Mammary epithelial cell (primary cell): ENCODE measurements around the gene MXRA8.

Experiments
- CTCF ChIP-seq, 2 donors: IDR thresholded peaks in 1 of 2; conservative IDR thresholded peaks in 1 of 2; 2 replicates each; pipeline ENCODE4 v1.5.1; 2011 to 2012; ENCODE audit warnings: inconsistent platforms in 2 of 2, low read length in 2 of 2, mild to moderate bottlenecking in 2 of 2, control low read depth in 1 of 2, low read depth in 1 of 2; ENCODE audit not compliant: insufficient read depth in 1 of 2; ENCODE audit errors: extremely low read depth in 1 of 2
- EZH2 ChIP-seq: IDR thresholded peaks from 2 replicates; pipeline ENCODE4 v1.6.1; 2012; ENCODE audit warnings: low read length, inconsistent platforms, borderline replicate concordance

DNA sequence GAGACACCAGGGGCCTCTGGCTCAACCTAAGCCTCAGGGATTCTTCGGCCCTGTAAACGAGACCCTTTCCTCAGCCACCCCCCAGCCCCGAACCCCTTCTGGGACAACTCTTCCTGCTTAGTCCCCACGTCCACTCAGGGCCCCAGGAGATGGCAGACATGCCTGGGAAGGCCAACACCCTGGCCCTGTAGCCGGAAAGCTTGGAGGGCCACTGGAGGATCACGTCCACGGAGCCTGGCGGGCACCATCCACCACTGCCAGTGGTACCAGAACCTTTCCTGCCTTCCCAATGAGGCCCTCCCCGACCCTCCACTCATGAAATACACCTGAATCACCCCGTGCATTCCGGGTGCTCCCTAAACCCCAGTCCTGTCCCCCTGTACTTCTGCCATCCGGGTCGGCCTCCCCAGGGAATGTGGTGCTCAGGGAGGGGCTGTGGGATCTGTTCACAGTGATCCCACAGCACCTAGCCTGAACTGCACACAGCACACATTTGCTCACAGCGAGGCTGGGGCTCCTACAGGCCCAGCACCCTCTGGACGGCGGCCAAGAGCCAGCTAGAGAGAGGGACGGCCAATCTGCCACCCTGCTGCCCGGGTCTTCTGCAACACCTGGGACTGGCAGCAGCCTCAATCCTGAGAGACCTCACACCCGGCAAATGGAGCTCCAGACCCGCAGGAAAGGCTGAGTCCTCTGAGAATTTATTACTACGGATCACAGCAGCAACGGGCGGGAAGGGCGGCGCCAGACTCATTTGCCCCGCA lies 14.9 kb upstream of the MXRA8 start:
- TF ChIP-seq CTCF (conservative IDR thresholded peaks at IDR 0.05 in 1 of 2, IDR thresholded peaks at IDR 0.05 in 1 of 2; ENCODE audit: extremely low read depth in 1 of 2, insufficient read depth in 1 of 2, low read depth in 1 of 2, low read length in 2 of 2) (no peak), EZH2 (no peak)
